Measurements from ENCODE around the gene LMBRD1.

LMBRD1 gene

GRCh38 chr6:69820018-69820417 lies 23.2 kb upstream of the LMBRD1 start:
- no peak for TF ChIP-seq MAX (IDR thresholded peaks at IDR 0.05)
- TF ChIP-seq YY1 (IDR thresholded peaks at IDR 0.05; ENCODE audit: low read depth) = no peak
- no peak for TF ChIP-seq USF1 (IDR thresholded peaks at IDR 0.05)
- TF ChIP-seq EP300 (IDR thresholded peaks at IDR 0.05; ENCODE audit: borderline replicate concordance) = no peak
- no peak for TF ChIP-seq CREB1 (IDR thresholded peaks at IDR 0.05; ENCODE audit: low read depth)
- TF ChIP-seq CEBPB (IDR thresholded peaks at IDR 0.05) = no peak
- TF ChIP-seq EGR1 (IDR thresholded peaks at IDR 0.05) = no peak
- no peak for TF ChIP-seq TEAD4 (IDR thresholded peaks at IDR 0.05)
- no peak for TF ChIP-seq TCF12 (IDR thresholded peaks at IDR 0.05; ENCODE audit: low read depth)
- no peak for TF ChIP-seq NFIC (IDR thresholded peaks at IDR 0.05)
- TF ChIP-seq, protein P1, sequence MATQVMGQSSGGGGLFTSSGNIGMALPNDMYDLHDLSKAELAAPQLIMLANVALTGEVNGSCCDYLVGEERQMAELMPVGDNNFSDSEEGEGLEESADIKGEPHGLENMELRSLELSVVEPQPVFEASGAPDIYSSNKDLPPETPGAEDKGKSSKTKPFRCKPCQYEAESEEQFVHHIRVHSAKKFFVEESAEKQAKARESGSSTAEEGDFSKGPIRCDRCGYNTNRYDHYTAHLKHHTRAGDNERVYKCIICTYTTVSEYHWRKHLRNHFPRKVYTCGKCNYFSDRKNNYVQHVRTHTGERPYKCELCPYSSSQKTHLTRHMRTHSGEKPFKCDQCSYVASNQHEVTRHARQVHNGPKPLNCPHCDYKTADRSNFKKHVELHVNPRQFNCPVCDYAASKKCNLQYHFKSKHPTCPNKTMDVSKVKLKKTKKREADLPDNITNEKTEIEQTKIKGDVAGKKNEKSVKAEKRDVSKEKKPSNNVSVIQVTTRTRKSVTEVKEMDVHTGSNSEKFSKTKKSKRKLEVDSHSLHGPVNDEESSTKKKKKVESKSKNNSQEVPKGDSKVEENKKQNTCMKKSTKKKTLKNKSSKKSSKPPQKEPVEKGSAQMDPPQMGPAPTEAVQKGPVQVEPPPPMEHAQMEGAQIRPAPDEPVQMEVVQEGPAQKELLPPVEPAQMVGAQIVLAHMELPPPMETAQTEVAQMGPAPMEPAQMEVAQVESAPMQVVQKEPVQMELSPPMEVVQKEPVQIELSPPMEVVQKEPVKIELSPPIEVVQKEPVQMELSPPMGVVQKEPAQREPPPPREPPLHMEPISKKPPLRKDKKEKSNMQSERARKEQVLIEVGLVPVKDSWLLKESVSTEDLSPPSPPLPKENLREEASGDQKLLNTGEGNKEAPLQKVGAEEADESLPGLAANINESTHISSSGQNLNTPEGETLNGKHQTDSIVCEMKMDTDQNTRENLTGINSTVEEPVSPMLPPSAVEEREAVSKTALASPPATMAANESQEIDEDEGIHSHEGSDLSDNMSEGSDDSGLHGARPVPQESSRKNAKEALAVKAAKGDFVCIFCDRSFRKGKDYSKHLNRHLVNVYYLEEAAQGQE (IDR thresholded peaks at IDR 0.05; ENCODE audit: low read depth) = no peak
- no peak for TF ChIP-seq FOXM1 (IDR thresholded peaks at IDR 0.05; ENCODE audit: borderline replicate concordance, low read depth)
- TF ChIP-seq TAF1 (IDR thresholded peaks at IDR 0.05; ENCODE audit: low read depth) = no peak
- no peak for TF ChIP-seq ZBTB7A (IDR thresholded peaks at IDR 0.05; ENCODE audit: low read depth)
- no peak for TF ChIP-seq RAD21 (IDR thresholded peaks at IDR 0.05; ENCODE audit: low read depth)

DNA sequence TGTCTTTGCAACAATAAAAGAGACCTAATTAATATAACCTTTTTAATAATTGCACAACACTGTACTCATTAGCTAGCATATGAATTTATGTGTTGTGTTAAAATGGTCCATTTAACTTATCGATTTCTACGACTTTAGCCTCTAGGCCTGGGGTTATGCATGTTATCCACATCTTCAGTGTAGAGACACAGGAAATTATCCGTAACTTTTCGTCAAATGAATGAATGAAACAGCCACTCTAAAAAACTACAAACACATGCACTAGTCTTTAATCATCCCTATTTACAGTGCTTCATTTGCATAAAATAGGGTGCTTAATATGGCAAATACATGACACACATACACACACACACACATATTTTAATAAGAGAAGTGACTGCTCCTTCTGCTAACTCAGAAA lies 22.3 kb upstream of the LMBRD1 start:
- TF ChIP-seq, protein P1 (IDR thresholded peaks at IDR 0.05; ENCODE audit: low read depth) = no peak
- TF ChIP-seq TEAD4 (IDR thresholded peaks at IDR 0.05) (no peak), TAF1 (IDR thresholded peaks at IDR 0.05; ENCODE audit: low read depth) (no peak), USF1 (IDR thresholded peaks at IDR 0.05) (no peak), RAD21 (IDR thresholded peaks at IDR 0.05; ENCODE audit: low read depth) (no peak), EP300 (IDR thresholded peaks at IDR 0.05; ENCODE audit: borderline replicate concordance) (no peak), TCF12 (IDR thresholded peaks at IDR 0.05; ENCODE audit: low read depth) (no peak), YY1 (IDR thresholded peaks at IDR 0.05; ENCODE audit: low read depth) (no peak), NFIC (IDR thresholded peaks at IDR 0.05) (no peak), EGR1 (IDR thresholded peaks at IDR 0.05) (no peak), ZBTB7A (IDR thresholded peaks at IDR 0.05; ENCODE audit: low read depth) (no peak), CEBPB (IDR thresholded peaks at IDR 0.05) (no peak), FOXM1 (IDR thresholded peaks at IDR 0.05; ENCODE audit: borderline replicate concordance, low read depth) (no peak), MAX (IDR thresholded peaks at IDR 0.05) (no peak), CREB1 (IDR thresholded peaks at IDR 0.05; ENCODE audit: low read depth) (no peak)

- no peak for TF ChIP-seq MAX (IDR thresholded peaks at IDR 0.05)
- TF ChIP-seq EGR1 (IDR thresholded peaks at IDR 0.05) = no peak
- no peak for TF ChIP-seq NFIC (IDR thresholded peaks at IDR 0.05)
- TF ChIP-seq TCF12 (IDR thresholded peaks at IDR 0.05; ENCODE audit: low read depth) = no peak
- no peak for TF ChIP-seq TEAD4 (IDR thresholded peaks at IDR 0.05)
- no peak for TF ChIP-seq EP300 (IDR thresholded peaks at IDR 0.05; ENCODE audit: borderline replicate concordance)
- no peak for TF ChIP-seq FOXM1 (IDR thresholded peaks at IDR 0.05; ENCODE audit: borderline replicate concordance, low read depth)
- no peak for TF ChIP-seq CREB1 (IDR thresholded peaks at IDR 0.05; ENCODE audit: low read depth)
- no peak for TF ChIP-seq USF1 (IDR thresholded peaks at IDR 0.05)
- TF ChIP-seq YY1 (IDR thresholded peaks at IDR 0.05; ENCODE audit: low read depth) = no peak
- TF ChIP-seq CEBPB (IDR thresholded peaks at IDR 0.05) = no peak
These were observed 21.6 kb upstream of the LMBRD1 start for GRCh38 chr6:69818223-69818930.

DNA sequence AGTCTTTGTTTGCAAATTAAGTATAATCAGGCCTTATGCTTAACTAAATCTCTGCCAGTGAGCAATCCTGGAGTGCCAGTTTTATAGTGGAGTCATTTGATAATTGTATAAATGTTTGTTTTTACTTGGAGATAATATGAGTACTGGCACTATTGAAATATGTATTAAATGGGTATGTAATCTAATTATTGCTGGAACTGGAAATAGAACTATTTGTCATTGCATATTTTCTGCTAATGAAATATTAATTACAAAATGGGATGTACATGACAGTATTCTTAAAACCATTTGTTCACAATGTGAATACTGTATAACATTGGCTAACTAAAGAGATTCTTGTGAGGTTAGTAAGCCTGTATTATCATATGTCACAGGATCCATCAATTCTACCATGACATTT lies 20.5 kb upstream of the LMBRD1 start:
- TF ChIP-seq TCF12 (IDR thresholded peaks at IDR 0.05; ENCODE audit: low read depth) (no peak), MAX (IDR thresholded peaks at IDR 0.05) (no peak)

DNA sequence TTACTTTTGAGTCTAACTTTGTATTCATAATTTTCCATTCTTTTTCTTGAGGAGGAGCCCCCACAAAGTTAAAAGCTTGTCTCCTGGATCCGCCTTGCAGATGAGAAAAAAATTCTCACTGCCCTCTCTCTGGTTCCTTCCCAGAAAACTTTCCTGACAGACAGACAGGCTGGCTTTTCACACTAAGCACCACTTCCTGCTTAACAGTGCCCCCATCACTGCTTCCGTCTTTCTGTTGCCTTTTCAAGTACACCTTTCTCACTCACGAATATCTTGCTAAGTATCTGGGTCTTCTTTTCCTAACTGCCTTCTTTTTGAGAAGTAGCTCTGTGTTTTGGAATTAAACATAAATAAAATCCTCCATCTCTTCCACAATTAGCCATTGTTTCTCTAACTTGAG lies 19.8 kb upstream of the LMBRD1 start:
- TF ChIP-seq MAX (IDR thresholded peaks at IDR 0.05) = no peak
- no peak for TF ChIP-seq NFIC (IDR thresholded peaks at IDR 0.05)
- no peak for TF ChIP-seq USF1 (IDR thresholded peaks at IDR 0.05)
- TF ChIP-seq EP300 (IDR thresholded peaks at IDR 0.05; ENCODE audit: borderline replicate concordance) = no peak
- no peak for TF ChIP-seq EGR1 (IDR thresholded peaks at IDR 0.05)
- TF ChIP-seq, protein P1 (IDR thresholded peaks at IDR 0.05; ENCODE audit: low read depth) = no peak
- TF ChIP-seq TAF1 (IDR thresholded peaks at IDR 0.05; ENCODE audit: low read depth) = no peak

Measured in Ishikawa (cell line).